ENCODE results near the gene TFF3.

GRCh38 chr21:42350927-42351426 is 35.8 kb upstream of the TFF3 start, which contains the start of gene TFF2:
- TF ChIP-seq CTCF (conservative IDR thresholded peaks at IDR 0.05) (no peak), EZH2 (IDR thresholded peaks at IDR 0.05; ENCODE audit: low read depth) (no peak)
